Measurements from ENCODE around the gene PCTP. TPM values are rescaled to one million over a fixed set of nuclear protein-coding genes. Genes with fewer than 3 reads are reported as not detected.

PCTP gene
- total and polyA plus RNA-seq, 2 of the 4 experiments (the other 2 are of a cell fraction): 11.6 to 12.9 TPM

DNA sequence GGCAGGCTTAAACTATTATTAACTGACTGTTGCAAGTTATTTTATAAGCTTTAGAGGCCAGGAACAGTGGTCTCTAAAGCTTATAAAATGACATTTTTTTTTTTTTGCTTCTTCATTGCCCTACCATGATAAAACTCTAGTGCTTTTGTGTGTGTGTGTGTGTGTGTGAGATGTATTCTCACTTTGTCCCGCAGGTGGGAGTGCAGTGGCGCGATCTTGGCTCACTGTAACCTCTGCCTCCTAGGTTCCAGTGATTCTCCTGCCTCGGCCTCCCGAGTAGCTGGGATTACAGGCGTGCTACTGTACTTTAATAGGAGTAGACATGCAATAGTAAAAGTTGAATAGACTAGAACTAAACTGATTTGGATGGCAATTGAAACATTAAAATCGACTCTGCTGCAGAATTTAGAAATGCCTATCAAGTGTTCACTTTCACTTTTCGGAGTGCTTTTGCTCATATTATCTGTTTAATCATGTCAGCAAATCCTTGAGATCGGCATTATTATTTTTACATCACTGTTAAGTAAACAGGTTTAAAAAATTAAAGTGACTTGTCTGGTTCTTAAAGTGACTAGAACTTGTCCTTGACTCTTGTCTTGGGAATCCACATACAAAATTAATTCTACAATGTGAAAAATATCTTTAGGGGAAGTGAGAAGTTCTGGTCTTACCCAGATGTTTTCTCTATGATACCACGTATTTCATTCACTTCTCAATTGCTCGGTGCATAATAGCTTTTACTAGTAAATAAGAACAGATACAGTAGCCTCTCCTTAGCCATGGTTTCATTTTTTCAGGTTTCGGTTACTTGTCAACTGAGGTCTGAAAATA lies 8.4 kb upstream of the PCTP start:
- Histone ChIP-seq H3K9ac (ENCODE audit: low read depth, low read length) (no peak overlapping the region), H3K56ac (ENCODE audit: extremely low read depth, insufficient read depth, low read length) (no peak overlapping the region), H3K27me3 (ENCODE audit: control insufficient read depth, insufficient read depth, low read length) (no peaks in the 10 kb centered on the region), H2AK9ac (replicated peaks; ENCODE audit: low read depth, low read length, poor library complexity) (no peak overlapping the region), H4K91ac (ENCODE audit: insufficient read depth, low read depth, low read length) (no peak overlapping the region), H2BK5ac (ENCODE audit: low read depth, low read length, poor library complexity, severe bottlenecking) (no peak overlapping the region), H4K8ac (ENCODE audit: low read depth in 2 of 2, low read length in 2 of 2) (no peak overlapping the region), H3K23ac (ENCODE audit: low read depth, low read length) (no peak overlapping the region), H3K4me2 (ENCODE audit: low read depth, low read length) (no peak overlapping the region), H2AK5ac (ENCODE audit: low read depth, low read length) (no peak overlapping the region), H2AFZ (replicated peaks; ENCODE audit: low read length, poor library complexity) (no peak overlapping the region), H3K4ac (ENCODE audit: low read depth, low read length) (no peak overlapping the region), H3K36me3 (ENCODE audit: control insufficient read depth, insufficient read depth, low read length) (no peaks in the 10 kb centered on the region), H3K9me1 (ENCODE audit: insufficient read depth, low read length) (no peaks in the 10 kb centered on the region; the same call in 1 of the 2 replicates), H3K27ac (ENCODE audit: insufficient read depth, low read length) (no peak overlapping the region), H4K5ac (ENCODE audit: low read depth, low read length) (no peak overlapping the region), H3K79me1 (ENCODE audit: low read depth in 1 of 2, low read length in 2 of 2) (no peaks in the 10 kb centered on the region), H2BK120ac (ENCODE audit: low read depth, low read length) (no peak overlapping the region), H3K9me3 (ENCODE audit: control insufficient read depth, insufficient read depth, low read length) (no peaks in the 10 kb centered on the region), H2BK20ac (ENCODE audit: low read depth, low read length) (no peak overlapping the region), H3K4me3 (ENCODE audit: insufficient read depth, low read depth, low read length) (no peak overlapping the region), H3K18ac (ENCODE audit: low read depth, low read length) (no peak overlapping the region), H3K4me1 (ENCODE audit: control insufficient read depth, insufficient read depth, low read length) (no peaks in the 10 kb centered on the region), H4K20me1 (ENCODE audit: insufficient read depth, low read length) (no peaks in the 10 kb centered on the region), H2BK15ac (ENCODE audit: low read depth, low read length) (no peak overlapping the region), H3K14ac (replicated peaks; ENCODE audit: low read depth, low read length) (no peak overlapping the region)
- WGBS, 2 experiments (ENCODE audit: extremely low coverage in 2 of 2, insufficient read length in 1 of 2): no CpG with 5 or more reads among the region's 12 CpGs
- intact Hi-C loops (cut with micrococcal nuclease): no loop called here
- ChIA-PET POLR2A (ENCODE audit: unreplicated experiment) (interaction anchor here (0.6 kb wide), 1 partner anchor 698 kb away, joined by 3 read pairs; no protein-coding TSS in a partner anchor), CTCF (interaction anchor here (1.0 kb wide), 1 partner anchor 14 kb away, joined by 3 read pairs; no protein-coding TSS in a partner anchor)
- dilution Hi-C loops (cut with HindIII; ENCODE audit: low sequenced_read_pairs, unreplicated experiment): no loop called here
- in situ Hi-C loops (cut with MboI; ENCODE audit: low sequenced_read_pairs): no loop called here
- BruUV-seq (replicated peaks): no TSS peak
- ATAC-seq (ENCODE audit: low read depth): no peak
- no peak for DNase-seq
- no peak for TF ChIP-seq RFX5 (IDR thresholded peaks at IDR 0.05; ENCODE audit: low read depth, low read length)
- TF ChIP-seq USF2 (IDR thresholded peaks at IDR 0.05; ENCODE audit: low read depth, low read length): no peak
- TF ChIP-seq, protein P1, sequence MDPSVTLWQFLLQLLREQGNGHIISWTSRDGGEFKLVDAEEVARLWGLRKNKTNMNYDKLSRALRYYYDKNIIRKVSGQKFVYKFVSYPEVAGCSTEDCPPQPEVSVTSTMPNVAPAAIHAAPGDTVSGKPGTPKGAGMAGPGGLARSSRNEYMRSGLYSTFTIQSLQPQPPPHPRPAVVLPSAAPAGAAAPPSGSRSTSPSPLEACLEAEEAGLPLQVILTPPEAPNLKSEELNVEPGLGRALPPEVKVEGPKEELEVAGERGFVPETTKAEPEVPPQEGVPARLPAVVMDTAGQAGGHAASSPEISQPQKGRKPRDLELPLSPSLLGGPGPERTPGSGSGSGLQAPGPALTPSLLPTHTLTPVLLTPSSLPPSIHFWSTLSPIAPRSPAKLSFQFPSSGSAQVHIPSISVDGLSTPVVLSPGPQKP (IDR thresholded peaks at IDR 0.05; ENCODE audit: borderline replicate concordance, low read depth, low read length): no peak
- TF ChIP-seq FOS (IDR thresholded peaks at IDR 0.05; ENCODE audit: low read depth, low read length): no peak
- no peak for TF ChIP-seq MXI1 (IDR thresholded peaks at IDR 0.05; ENCODE audit: borderline replicate concordance, low read depth, low read length)
- no peak for TF ChIP-seq MAZ (IDR thresholded peaks at IDR 0.05; ENCODE audit: borderline replicate concordance, low read depth, low read length)
- 0 out of 2 replicates have a peak, but pooled peaks have one; percentile 6 for TF ChIP-seq MAFK (IDR thresholded peaks at IDR 0.05; ENCODE audit: low read depth, low read length)

Data from IMR-90 (cell line).